Activated naive CD4-positive, alpha-beta T cell treated with anti-CD3 and anti-CD28 coated beads for 36 hours (primary cell): Measurements from ENCODE around the gene KCNJ2. TPM values are rescaled to one million over a fixed set of nuclear protein-coding genes. Genes with fewer than 3 reads are reported as not detected.

ENCODE experiments used
- CTCF ChIA-PET: fragments of 350-600 bp; sonication (Branson Sonifier 250); formaldehyde crosslinking; loops from one replicate; lab custom pipeline; 2021; ENCODE audit warnings: antibody characterized with exemption; lab: Charles Lee
- DNase-seq: peaks from one replicate; pipeline ENCODE4 v3.0.0-alpha.2; 2020
- H3K27ac Mint-ChIP-seq: one replicate; pipeline ENCODE4 v1.8.0; 2021; ENCODE audit warnings: mild to moderate bottlenecking, mixed read lengths
- H3K27me3 Mint-ChIP-seq: one replicate; pipeline ENCODE4 v1.8.0; 2021; ENCODE audit warnings: low read depth, mixed read lengths
- H3K36me3 Mint-ChIP-seq: one replicate; pipeline ENCODE4 v1.8.0; 2021; ENCODE audit warnings: low read depth, mixed read lengths
- H3K4me1 Mint-ChIP-seq: one replicate; pipeline ENCODE4 v1.8.0; 2021; ENCODE audit warnings: low read depth, mixed read lengths
- H3K4me3 Mint-ChIP-seq: one replicate; pipeline ENCODE4 v1.8.0; 2021; ENCODE audit warnings: mild to moderate bottlenecking, moderate library complexity, mixed read lengths
- H3K9me3 Mint-ChIP-seq: one replicate; pipeline ENCODE4 v1.8.0; 2021; ENCODE audit warnings: mixed read lengths
- intact Hi-C: fragments of 100-400 bp; cut with micrococcal nuclease; formaldehyde crosslinking; loops from one replicate; pipeline ENCODE4 v1.15.1; 2023
- total RNA-seq, 2 experiments: library from RNA; stranded (reverse); gene quantifications; one replicate each; pipeline ENCODE4 v1.2.3, GENCODE V29; 2021

The KCNJ2 gene
- not detected for total RNA-seq

DNA sequence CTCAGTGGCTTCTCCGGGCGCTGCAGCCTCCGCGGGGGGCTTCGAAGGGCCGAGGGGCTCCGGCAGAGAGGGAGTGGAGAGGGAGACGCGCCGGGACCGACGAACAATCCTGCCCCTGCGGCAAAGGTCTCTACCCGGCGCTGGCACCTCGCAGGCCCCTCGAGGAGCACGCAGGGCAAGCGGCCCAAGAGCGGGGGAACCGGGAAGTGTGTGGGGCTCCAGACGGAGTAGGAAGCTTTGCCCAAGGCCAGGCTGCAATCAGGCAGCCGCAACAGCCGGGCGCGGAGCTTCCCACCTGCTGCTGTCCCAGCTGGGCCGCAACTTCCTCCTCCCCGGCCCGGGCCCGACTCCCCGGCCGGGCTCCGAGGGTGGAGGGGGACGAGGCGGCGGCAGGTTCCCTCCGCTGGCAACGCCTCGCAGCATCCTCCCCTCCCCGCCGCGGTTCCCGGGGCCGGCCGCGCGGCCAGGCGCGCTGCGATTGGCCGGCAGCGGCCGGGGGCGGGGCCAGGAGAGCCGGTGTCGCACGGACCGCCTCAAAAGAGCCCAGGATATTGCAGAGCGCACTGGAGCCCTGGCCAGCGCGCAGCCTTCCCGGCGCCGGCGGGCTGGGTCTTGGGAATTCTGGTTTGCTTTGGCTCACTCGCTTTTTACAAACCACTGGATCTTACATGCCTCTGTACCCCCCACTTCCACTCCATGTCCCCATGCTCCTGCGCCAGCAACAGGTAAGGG, at the start of gene KCNJ2:
KCNJ2 (plus strand) TSS at position 556 of the 732 bp plus-strand sequence. CDS start 5,508 bp downstream, outside the sequence.
- Mint-ChIP-seq H3K27ac (no peak within 1 kb of the TSS), H3K36me3 (no peaks in the 10 kb centered on the region), H3K27me3 (peaks cover 62% of the 10 kb centered on the region), H3K4me1 (peaks cover 15% of the 10 kb centered on the region), H3K4me3 (peak within 1 kb of the TSS; percentile 70), H3K9me3 (no peaks in the 10 kb centered on the region)
- intact Hi-C loops = loop anchor here (1.0 to 5.0 kb wide), 2 partner anchors 383 to 562 kb away; no protein-coding TSS in a partner anchor
- peak; percentile 56 for DNase-seq
- CTCF ChIA-PET = no interaction called here

DNA sequence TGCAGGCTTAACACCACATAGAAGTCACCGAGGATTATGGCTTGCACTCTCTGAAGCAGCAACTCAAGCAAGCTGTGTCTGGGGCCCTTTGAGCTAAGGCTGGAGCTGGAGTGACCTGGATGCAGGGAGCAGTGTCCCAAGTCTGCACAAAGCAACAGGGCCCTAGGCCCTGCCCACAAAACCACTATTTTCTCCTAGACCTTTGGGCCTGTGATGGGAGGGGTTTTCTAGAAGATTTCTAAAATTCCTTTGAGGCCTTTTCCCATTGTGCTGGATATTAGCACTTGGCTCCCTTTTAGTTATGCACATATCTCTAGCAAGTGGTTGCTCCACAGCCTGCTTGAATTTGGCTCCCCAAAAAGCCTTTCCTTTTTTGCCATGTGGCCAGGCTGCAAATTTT, 49.8 kb upstream of the KCNJ2 start:
- Mint-ChIP-seq H3K4me3 (no peak overlapping the region), H3K27ac (no peak overlapping the region), H3K36me3 (no peaks in the 10 kb centered on the region), H3K9me3 (peaks cover 8% of the 10 kb centered on the region), H3K4me1 (no peaks in the 10 kb centered on the region), H3K27me3 (peaks cover 9% of the 10 kb centered on the region)
- intact Hi-C loops = no loop called here
- DNase-seq = no peak
- CTCF ChIA-PET = no interaction called here

DNA sequence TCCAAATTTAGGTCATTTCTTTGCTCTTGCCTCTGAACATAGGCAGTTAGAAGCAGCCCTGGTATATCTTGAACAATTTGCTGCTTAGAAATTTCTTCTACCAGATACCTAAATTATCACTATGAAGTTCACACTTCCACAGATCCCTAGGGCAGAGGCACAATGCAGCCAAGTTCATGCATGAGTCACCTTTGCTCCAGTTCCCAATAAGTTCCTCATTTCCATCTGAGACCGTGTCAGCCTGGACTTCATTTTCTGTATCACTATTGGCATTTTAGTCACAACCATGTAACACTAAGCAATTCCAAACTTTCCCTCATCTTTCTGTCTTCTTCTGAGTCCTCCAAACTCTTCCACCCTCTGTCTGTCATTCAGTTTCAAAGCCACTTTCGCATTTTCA, 49.3 kb upstream of the KCNJ2 start:
- Mint-ChIP-seq H3K4me1 (no peaks in the 10 kb centered on the region), H3K27ac (no peak overlapping the region), H3K27me3 (peaks cover 9% of the 10 kb centered on the region), H3K4me3 (no peak overlapping the region), H3K36me3 (no peaks in the 10 kb centered on the region), H3K9me3 (peaks cover 8% of the 10 kb centered on the region)
- CTCF ChIA-PET = no interaction called here
- DNase-seq = no peak
- intact Hi-C loops = no loop called here

DNA sequence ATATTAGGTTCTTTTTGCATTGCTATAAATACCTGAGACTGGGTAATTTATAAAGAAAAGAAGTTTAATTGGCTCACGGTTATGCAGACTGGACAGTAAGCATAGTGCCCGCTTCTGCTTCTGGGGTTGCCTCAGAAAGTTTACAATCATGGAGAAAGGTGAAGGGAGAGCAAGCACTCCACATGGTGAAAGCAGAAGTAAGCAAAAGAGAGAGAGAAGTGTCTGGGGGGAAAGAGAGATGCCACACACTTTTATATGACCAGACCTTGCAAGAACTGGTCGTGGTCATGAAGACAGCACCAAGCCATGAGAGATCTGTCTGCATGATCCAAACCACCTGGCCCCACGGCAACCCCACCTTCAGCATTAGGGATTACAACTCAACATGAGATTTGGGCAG, 48.9 kb upstream of the KCNJ2 start:
- no peak for DNase-seq
- Mint-ChIP-seq H3K9me3 (peaks cover 8% of the 10 kb centered on the region), H3K4me3 (no peak overlapping the region), H3K4me1 (no peaks in the 10 kb centered on the region), H3K27ac (no peak overlapping the region), H3K27me3 (peaks cover 9% of the 10 kb centered on the region), H3K36me3 (no peaks in the 10 kb centered on the region)
- CTCF ChIA-PET = no interaction called here
- intact Hi-C loops = no loop called here

DNA sequence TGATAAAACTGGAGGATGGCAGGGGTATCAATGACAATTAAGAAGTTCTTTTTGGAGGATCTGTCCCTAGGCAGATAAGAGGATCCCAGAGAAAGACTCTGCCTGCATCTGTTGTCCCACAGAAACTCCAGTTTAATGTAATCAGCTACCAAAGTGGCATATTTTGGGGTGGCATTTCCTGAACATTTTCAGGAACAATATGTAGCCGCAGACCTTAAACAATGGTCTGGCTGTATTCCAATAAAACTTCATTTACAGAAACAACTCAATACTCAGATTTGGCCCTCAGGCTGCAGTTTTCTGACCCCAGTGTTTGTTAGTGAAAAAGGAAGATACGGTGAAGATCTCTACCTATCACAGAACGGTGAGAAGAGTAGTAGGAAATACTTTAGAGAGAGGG, 48.2 kb upstream of the KCNJ2 start:
- Mint-ChIP-seq H3K9me3 (peaks cover 8% of the 10 kb centered on the region), H3K4me3 (no peak overlapping the region), H3K27me3 (peaks cover 8% of the 10 kb centered on the region), H3K4me1 (no peaks in the 10 kb centered on the region), H3K36me3 (no peaks in the 10 kb centered on the region), H3K27ac (no peak overlapping the region)
- CTCF ChIA-PET = no interaction called here
- intact Hi-C loops = no loop called here
- no peak for DNase-seq

DNA sequence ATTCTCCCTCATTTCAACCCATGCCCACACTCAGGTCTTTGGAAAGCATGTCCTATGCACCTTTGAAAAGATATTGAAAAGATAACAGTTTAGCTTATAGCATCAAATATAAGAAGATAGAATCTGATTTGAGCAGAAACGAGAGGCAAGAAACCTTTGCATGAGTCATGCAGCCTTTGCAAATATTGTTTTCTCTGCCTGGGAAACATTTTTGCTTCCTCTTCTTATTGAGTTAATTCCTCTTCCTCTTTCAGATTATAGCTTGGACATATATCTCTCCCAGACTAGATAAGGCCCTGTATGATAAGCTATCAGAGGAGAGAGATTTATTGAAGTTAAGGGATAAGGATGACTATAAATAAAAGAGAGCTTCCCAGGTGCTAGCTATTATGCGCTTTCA, 46.1 kb upstream of the KCNJ2 start:
- no peak for DNase-seq
- Mint-ChIP-seq H3K27me3 (peaks cover 8% of the 10 kb centered on the region), H3K27ac (no peak overlapping the region), H3K36me3 (no peaks in the 10 kb centered on the region), H3K4me3 (no peak overlapping the region), H3K4me1 (no peaks in the 10 kb centered on the region), H3K9me3 (peaks cover 6% of the 10 kb centered on the region)
- CTCF ChIA-PET = interaction anchor here (0.6 kb wide), 1 partner anchor 1251 kb away, joined by 3 read pairs; no protein-coding TSS in a partner anchor
- intact Hi-C loops = no loop called here

DNA sequence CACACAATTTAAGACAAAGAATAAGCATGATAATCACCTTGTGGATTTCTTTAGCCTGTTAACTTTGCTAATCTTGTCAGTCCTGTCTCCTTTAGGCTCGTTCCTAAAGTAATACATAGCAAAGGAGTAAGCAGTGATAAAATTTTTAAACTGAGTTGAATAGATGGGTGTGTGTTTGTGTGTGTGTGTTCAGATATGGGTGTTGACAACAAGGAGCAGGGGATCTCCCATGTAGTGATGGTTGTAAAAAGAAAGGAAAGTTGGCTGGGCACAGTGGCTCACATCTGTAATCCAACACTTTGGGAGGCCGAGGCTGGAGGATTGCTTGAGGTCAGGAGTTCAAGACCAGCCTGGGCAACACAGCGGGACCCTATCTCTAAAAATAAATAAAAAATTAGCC, 44.6 kb upstream of the KCNJ2 start:
- Mint-ChIP-seq H3K4me3 (no peak overlapping the region), H3K36me3 (no peaks in the 10 kb centered on the region), H3K9me3 (peaks cover 4% of the 10 kb centered on the region), H3K27me3 (peaks cover 4% of the 10 kb centered on the region), H3K4me1 (no peaks in the 10 kb centered on the region), H3K27ac (no peak overlapping the region)
- no peak for DNase-seq
- intact Hi-C loops = no loop called here
- CTCF ChIA-PET = no interaction called here

DNA sequence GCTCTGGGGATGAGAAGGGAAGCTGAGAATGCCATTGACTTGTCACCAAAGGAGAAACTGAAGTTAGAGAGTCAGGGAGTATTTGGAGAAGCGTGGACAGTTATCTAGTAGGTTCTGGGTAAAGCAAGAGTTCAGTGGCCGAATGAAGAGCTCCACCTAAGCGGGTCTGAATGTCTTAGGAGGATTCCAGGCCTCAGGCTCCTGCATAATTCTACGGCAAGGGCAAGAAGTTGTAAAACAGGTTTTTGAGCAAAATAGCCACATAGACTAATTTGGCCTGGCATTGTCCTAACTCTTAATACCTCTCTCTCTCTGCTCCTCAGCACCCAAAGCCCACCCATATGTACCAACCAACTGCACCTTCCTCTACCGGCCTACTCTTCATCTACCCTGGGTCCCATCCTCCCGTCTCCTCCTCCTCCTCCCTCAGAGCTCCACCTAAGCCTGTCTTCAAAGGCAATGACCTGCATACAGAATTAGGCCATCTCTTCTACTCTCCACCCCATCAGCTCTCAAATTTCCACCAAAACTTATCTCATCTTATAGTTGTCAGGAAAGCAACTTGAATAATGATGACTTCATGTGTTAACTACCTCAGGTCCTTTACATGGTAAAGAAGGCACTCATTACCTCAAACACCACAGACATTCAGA, 42.0 kb upstream of the KCNJ2 start:
- no peaks in the 10 kb centered on the region for H3K36me3 Mint-ChIP-seq

DNA sequence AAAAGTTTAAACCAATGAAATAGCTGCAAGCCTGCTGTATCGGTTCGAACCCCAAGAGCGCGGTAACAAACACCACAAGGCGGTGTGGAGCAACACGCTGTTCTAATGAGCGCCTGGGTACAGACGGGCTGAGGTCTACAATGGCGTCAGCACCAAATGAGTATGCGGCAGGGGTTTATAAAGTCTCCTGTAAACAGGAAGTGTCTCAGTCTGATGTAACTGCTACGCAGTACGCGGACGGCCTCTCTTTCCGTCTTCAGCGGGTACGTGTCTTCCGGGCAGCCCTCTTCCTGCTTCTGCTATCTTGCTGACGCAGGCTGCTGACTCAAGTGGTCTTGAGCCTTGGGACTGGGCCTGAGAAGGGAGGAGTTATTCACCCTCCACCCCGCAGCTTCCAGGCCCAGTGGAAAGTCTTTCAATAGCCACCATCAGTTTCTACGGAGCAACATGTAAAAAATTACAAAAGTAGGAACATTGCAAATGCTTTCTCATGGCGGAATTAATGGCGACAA, 40.5 kb upstream of the KCNJ2 start:
- no peak for DNase-seq
- H3K4me1 Mint-ChIP-seq = no peaks in the 10 kb centered on the region
- CTCF ChIA-PET = no interaction called here
- no peak overlapping the region for H3K4me3 Mint-ChIP-seq
- H3K27me3 Mint-ChIP-seq = no peaks in the 10 kb centered on the region
- no peaks in the 10 kb centered on the region for H3K9me3 Mint-ChIP-seq
- intact Hi-C loops = no loop called here
- H3K36me3 Mint-ChIP-seq = no peaks in the 10 kb centered on the region
- H3K27ac Mint-ChIP-seq = no peak overlapping the region

More for the DNA sequence above, 42.0 kb upstream of the KCNJ2 start:
- peaks cover 4% of the 10 kb centered on the region for H3K27me3 Mint-ChIP-seq
- H3K4me3 Mint-ChIP-seq = no peak overlapping the region
- H3K4me1 Mint-ChIP-seq = no peaks in the 10 kb centered on the region
- H3K9me3 Mint-ChIP-seq = no peaks in the 10 kb centered on the region
- CTCF ChIA-PET = interaction anchor here (0.7 kb wide), 1 partner anchor 23 kb away, joined by 3 read pairs; no protein-coding TSS in a partner anchor
- intact Hi-C loops = no loop called here
- H3K27ac Mint-ChIP-seq = no peak overlapping the region
- no peak for DNase-seq

DNA sequence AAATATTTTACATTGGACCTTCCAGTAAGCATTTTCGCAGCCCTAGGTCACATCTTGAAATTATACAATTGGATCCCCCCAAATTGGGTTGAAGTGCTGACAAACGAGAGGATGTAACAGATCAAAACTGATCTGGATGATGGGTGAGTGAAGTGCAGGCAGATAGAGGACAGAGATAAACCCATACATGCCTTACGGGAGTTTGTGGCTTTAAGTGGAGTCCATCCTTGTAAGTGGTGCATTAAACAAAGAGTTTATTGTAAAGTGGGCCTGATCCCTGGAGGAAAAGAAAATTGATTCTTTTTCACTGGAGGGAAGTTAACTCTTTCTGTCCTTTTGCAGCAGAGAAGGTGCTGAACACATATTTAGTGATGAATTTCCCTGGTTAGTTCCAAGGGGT, 39.0 kb upstream of the KCNJ2 start:
- H3K4me1 Mint-ChIP-seq = no peaks in the 10 kb centered on the region
- no peaks in the 10 kb centered on the region for H3K9me3 Mint-ChIP-seq
- H3K36me3 Mint-ChIP-seq = no peaks in the 10 kb centered on the region
- CTCF ChIA-PET = no interaction called here
- H3K27me3 Mint-ChIP-seq = no peaks in the 10 kb centered on the region
- H3K27ac Mint-ChIP-seq = no peak overlapping the region
- no peak overlapping the region for H3K4me3 Mint-ChIP-seq
- intact Hi-C loops = no loop called here
- DNase-seq = no peak

DNA sequence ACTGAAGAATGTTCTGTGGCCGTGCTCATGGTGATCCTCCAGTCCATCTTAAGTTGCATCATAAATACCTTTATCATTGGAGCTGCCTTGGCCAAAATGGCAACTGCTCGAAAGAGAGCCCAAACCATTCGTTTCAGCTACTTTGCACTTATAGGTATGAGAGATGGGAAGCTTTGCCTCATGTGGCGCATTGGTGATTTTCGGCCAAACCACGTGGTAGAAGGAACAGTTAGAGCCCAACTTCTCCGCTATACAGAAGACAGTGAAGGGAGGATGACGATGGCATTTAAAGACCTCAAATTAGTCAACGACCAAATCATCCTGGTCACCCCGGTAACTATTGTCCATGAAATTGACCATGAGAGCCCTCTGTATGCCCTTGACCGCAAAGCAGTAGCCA, 36.8 kb upstream of the KCNJ2 start:
- intact Hi-C loops = no loop called here
- H3K27ac Mint-ChIP-seq = no peak overlapping the region
- no peak overlapping the region for H3K4me3 Mint-ChIP-seq
- CTCF ChIA-PET = interaction anchor here (0.5 kb wide), 1 partner anchor 737 kb away, joined by 4 read pairs; no protein-coding TSS in a partner anchor
- H3K9me3 Mint-ChIP-seq = no peaks in the 10 kb centered on the region
- no peak for DNase-seq
- peaks cover 9% of the 10 kb centered on the region for H3K4me1 Mint-ChIP-seq
- H3K36me3 Mint-ChIP-seq = no peaks in the 10 kb centered on the region
- H3K27me3 Mint-ChIP-seq = no peaks in the 10 kb centered on the region

DNA sequence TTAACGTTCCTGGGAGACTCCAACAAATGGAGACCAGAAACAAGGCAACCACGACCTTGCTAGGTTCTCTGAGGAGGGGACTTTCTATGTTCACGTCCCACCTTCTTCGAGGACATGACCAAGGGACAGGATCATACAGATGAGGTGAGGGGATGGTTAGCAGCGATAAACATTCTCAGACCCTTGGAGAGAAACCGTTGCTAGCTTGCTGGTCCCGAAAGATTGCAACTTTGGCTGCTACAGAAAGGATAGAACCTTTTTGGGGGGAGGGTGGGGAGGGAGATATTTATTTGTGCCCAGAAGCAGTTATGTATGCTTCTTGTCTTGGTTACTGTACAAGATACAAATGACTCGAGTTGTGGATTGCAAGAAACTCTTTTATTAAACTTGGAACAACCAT, 35.3 kb upstream of the KCNJ2 start:
- intact Hi-C loops = no loop called here
- H3K9me3 Mint-ChIP-seq = no peaks in the 10 kb centered on the region
- no peak overlapping the region for H3K4me3 Mint-ChIP-seq
- no peaks in the 10 kb centered on the region for H3K27me3 Mint-ChIP-seq
- H3K4me1 Mint-ChIP-seq = peaks cover 18% of the 10 kb centered on the region
- no peaks in the 10 kb centered on the region for H3K36me3 Mint-ChIP-seq
- CTCF ChIA-PET = no interaction called here
- DNase-seq = no peak
- H3K27ac Mint-ChIP-seq = no peak overlapping the region
